Inflammatory macrophage treated with lipopolysaccharide for 1 hour (primary cell): Measurements from ENCODE around the gene SAMD10.
"Not testable (repeated sequence)": the region's sequence is repeated elsewhere in the genome, so short reads cannot be mapped to it uniquely, and the experiment has no call there.

ENCODE experiments used
- DNase-seq, 2 donors: peaks; one replicate each; pipeline ENCODE4 v3.0.0-alpha.2; 2020 to 2022

Gene SAMD10

GRCh38 chr20:63979557-63980316 is at the start of gene SAMD10:
SAMD10 (minus strand) TSS chr20:63979642; CDS start chr20:63979467, 175 bp downstream.
- DNase-seq: peak; percentile 85 to 96

GRCh38 chr20:64027981-64028685 is 48.7 kb upstream of the SAMD10 start:
- no peak for DNase-seq

GRCh38 chr20:64025826-64026412 is 46.5 kb upstream of the SAMD10 start:
- no peak for DNase-seq

GRCh38 chr20:64025101-64025825 is 45.8 kb upstream of the SAMD10 start:
- no peak for DNase-seq

GRCh38 chr20:64024141-64024990 is 44.9 kb upstream of the SAMD10 start:
- DNase-seq: no peak

GRCh38 chr20:64023361-64024140 is 44.1 kb upstream of the SAMD10 start:
- no peak for DNase-seq

GRCh38 chr20:64022671-64023360 is 43.4 kb upstream of the SAMD10 start:
- DNase-seq: no peak

GRCh38 chr20:64021124-64021975 is 41.9 kb upstream of the SAMD10 start:
- DNase-seq: no peak

- no peak for DNase-seq
Observed at GRCh38 chr20:64015635-64016034, 36.2 kb upstream of the SAMD10 start.

GRCh38 chr20:64012385-64013154 is 33.1 kb upstream of the SAMD10 start:
- not testable (repeated sequence) for DNase-seq

- no peak for DNase-seq
Observed at GRCh38 chr20:64011366-64011779, 31.9 kb upstream of the SAMD10 start.

GRCh38 chr20:64010711-64011237 is 31.3 kb upstream of the SAMD10 start:
- no peak for DNase-seq

GRCh38 chr20:64009811-64010387 is 30.5 kb upstream of the SAMD10 start:
- DNase-seq: no peak

GRCh38 chr20:64006902-64007301 is 27.5 kb upstream of the SAMD10 start:
- no peak for DNase-seq

GRCh38 chr20:64006490-64006889 is 27.0 kb upstream of the SAMD10 start:
- no peak for DNase-seq

- DNase-seq: no peak
Observed at GRCh38 chr20:64005394-64005793, 26.0 kb upstream of the SAMD10 start.

- DNase-seq: no peak
Observed at GRCh38 chr20:64003960-64004725, 24.7 kb upstream of the SAMD10 start.
